ENCODE results near the gene PTMS.

- no peak for TF ChIP-seq CTCF (IDR thresholded peaks at IDR 0.05)
- TF ChIP-seq POLR2A (IDR thresholded peaks at IDR 0.05): no peak
These were observed 20.2 kb upstream of the PTMS start for GRCh38 chr12:6745741-6746525.

All from testis (tissue), 2 donors.